Activated CD4-positive, alpha-beta T cell treated with anti-CD3 and anti-CD28 coated beads, Interleukin-2, Interleukin-4, amounts not matched to agents 100 ng/mL and 50 ng/mL, durations not matched to agents 16 hours and 8 hours (primary cell): ENCODE data around the gene BUD31.
A peak's percentile ranks its signal among the peaks of the same experiment; 100 is the strongest.

Experiments
- DNase-seq: peaks from one replicate; pipeline ENCODE4 v3.0.0-alpha.2; 2020; ENCODE audit warnings: low spot score

The BUD31 gene

DNA sequence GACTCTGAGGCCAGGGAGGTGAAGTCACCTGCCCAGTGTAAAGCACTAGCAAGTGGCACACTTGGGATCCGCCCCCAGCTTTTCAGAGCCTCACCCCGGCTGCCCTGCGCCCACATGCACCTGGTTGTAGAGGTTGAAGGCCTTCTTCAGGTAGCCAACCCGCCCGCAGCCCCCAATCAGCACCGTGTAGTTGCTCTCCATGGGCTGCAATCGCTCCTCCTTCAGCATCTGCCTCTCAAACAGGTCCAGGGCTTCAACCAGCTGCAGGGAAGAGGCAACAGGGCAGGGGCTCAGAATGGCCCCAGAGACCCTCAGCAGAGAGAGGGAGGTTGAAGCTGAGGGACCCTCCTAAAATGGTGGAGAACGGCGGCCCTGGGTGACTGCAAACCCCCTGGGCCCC is 24.4 kb downstream of the BUD31 start:
- DNase-seq, result no peak

- no peak for DNase-seq
These were observed 29.3 kb downstream of the BUD31 start for GRCh38 chr7:99437946-99438572.

DNA sequence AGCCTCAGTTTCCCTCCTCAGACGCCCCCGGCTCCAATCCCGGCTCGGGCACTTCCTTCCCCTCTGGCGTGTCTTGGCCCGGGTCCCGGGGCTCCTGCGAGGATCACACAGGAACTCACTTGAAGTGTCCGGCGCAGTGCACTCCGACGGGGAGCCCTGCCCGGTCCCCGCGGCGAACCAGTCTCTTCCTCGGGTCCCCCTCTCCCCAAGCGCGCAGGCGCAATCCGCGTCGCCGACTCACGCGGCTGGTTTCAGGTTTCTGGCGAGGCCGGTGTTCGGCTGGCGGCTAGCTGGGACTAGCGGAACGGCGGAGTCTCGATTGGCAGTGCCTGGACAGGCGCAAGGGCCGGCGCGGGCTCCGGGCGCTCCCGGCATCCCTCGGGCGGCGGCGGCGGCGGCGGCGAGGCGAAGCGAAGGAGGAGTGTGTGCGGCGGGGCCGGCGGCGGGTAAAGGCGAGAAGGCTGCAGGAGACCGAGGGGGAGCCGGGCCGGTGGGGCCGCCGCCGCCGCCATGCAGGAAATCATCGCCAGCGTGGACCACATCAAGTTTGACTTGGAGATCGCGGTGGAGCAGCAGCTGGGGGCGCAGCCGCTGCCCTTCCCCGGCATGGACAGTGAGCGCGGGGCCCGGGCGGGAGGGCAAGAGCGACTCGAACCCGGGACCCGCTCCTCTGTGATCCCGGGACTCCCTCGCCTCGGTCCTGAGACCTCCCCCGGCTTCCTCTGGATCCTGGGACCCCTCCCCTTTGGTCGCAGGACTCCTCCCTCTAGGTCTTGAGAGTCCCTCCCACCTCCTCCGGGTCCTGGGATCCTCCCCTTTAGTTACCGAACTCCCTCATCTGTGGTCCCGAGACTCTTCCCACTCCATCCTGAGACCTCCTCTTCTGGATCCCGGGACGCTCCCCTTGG is 30.1 kb downstream of the BUD31 start, which contains the start of the genes CPSF4 and PTCD1:
TSS of gene CPSF4 (plus strand) at position 371 of the 908 bp plus-strand sequence. CDS start at position 511, 140 bp downstream.
TSS of gene PTCD1 (minus strand) at position 226 of the 908 bp plus-strand sequence. CDS start 3,556 bp downstream, outside the sequence.
- peak; percentile 96 for DNase-seq

- DNase-seq, result no peak
These were observed 31.4 kb downstream of the BUD31 start for GRCh38 chr7:99440195-99440594.

GRCh38 chr7:99446096-99446495 is 37.3 kb downstream of the BUD31 start:
- DNase-seq, result no peak

DNA sequence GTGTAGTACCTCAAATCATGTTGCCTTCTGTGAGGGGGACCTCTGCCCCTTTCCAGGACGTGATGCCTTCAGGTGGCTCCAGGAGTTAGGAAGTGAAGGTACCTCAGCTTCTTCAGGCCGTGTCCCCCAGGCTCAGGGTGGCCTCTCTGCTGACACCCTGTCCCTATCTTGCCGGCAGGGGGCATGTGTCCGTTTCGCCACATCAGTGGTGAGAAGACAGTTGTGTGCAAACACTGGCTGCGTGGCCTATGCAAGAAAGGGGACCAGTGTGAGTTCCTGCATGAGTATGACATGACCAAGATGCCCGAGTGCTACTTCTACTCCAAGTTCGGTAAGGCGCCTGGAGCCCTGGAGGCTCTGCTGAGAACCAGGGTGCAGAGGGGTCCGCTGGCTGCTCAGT is 39.2 kb downstream of the BUD31 start:
- DNase-seq, result no peak

DNA sequence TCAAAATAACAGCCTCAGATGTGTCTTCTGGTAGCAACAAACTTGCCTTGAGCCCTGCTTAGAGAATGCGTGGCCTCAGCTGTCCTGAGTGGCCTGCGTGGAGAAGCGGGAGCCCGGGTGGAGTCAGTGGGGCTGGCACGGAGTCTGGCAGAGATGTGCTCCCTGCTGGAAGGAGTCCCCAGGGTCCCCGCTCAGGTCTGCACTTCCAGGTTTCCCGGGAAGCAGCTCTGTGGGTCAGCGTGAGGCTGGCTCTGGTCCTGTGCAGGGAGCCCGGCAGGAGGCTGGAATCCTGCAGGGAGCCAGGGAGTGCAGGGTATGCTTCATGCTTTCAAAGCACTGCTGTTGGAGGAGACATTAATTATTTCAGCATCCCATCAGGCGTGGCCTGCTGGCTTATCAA is 40.1 kb downstream of the BUD31 start:
- no peak for DNase-seq

GRCh38 chr7:99449326-99449725 is 40.6 kb downstream of the BUD31 start:
- DNase-seq, result no peak

DNA sequence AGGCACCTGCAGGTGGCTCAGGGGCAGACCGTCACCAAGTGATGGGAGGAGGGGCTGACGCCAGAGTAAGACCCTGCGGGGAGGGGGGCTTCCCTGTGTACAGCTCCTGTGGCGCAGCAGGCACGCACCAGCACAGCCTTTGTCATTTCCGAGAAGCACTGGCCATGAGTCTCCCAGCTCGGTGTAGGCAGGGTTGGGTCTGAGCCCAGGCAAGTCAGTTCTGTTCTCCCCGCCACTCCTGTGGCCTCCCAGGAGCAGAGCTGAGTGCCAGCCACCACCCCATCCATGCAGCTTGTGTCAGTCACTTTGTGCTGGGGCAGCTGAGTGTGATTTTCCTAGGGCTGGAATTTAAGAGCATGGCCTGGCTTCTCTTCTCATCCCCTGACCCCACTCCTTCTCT is 43.2 kb downstream of the BUD31 start:
- no peak for DNase-seq

- no peak for DNase-seq
These were observed 43.8 kb downstream of the BUD31 start for GRCh38 chr7:99452541-99452940.

DNA sequence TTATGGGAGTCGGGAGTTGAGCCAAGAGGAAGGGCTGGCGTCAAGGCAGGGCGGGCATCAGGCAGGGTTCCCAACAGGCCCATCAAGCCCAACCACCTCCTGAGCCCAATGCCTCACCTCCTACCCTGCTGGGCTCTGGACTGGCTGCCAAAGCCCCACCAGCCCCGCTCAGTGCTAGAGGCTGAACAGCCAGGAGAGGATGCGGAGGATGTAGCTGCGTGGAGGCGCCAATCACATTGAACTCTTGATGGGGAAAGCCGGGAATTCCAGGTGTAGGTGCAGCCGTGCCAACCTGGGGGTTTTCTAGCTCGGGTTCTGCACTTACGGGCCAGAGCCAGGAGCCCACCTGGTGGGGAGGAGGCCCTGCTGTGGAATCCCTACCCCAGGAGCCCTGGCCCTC is 44.3 kb downstream of the BUD31 start:
- no peak for DNase-seq

GRCh38 chr7:99455874-99456273 is 47.1 kb downstream of the BUD31 start:
- DNase-seq, result no peak

- no peak for DNase-seq
These were observed 47.5 kb downstream of the BUD31 start for GRCh38 chr7:99456288-99456687.

DNA sequence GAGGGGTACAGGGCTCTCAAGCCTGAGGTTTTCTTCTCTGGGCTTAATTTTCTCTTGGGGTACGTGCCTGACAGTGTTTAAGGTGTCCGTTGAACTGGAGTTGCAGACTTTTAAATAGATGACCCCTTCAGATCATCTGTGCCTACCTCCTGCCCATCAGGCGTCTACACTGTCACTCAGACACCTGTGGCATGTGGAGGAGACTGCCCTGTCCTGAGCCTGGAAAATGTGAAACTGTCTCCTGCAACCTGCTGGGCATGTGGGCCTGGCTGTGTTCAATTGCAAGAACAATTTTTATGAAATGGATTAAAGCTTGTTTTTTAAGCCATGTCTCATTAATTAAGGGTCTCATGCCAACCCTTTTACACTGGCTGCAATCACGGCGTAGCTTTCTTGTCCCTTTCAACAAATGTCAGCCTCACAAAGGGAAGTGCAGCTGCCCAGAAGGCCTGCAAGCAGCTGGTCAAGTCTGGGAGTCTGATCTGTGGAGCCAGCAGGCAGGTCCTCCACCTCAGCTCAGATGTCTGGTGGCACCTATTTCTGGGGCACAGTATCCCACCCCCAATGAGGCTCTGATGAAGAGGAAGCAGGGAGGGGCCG is 48.4 kb downstream of the BUD31 start:
- no peak for DNase-seq

GRCh38 chr7:99457650-99458493 is 49.1 kb downstream of the BUD31 start:
- no peak for DNase-seq

- DNase-seq, result peak; percentile 37
These were observed 50.3 kb downstream of the BUD31 start for GRCh38 chr7:99459087-99459486.

- DNase-seq, result no peak
These were observed 51.9 kb downstream of the BUD31 start for GRCh38 chr7:99460651-99461050.

- DNase-seq, result no peak
These were observed 52.5 kb downstream of the BUD31 start for GRCh38 chr7:99461221-99461620.

- DNase-seq, result no peak
These were observed 56.6 kb downstream of the BUD31 start for GRCh38 chr7:99465421-99465768.

DNA sequence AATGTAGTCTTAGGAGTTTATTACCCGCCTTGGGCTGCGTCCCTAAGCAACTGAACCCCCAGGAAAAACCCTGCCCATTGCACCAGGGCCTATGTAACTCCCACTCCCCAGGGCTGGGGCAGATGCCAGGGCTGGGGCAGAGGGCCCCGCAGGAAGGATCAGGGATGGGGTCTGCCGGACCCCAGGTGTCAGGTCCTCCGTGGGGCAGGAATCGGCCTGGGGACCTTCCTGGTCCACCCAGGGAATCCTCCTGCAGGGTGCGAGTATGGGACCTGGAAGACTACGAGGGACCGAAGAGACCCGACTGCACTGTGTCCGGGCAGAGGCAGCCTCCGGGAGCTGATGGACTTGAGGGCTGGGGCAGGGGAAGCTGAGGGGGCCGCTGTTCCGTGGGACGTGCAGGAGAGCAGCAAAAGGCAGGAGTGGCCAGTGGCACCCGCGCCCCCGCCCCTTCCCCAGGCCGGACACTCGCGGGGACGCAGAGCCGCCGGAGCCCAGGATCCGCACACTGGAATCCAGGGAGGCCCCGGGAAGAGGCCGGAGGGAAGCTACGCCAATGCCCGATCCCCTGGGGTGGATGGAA is 59.7 kb downstream of the BUD31 start:
- DNase-seq, result no peak
